Measurements from ENCODE around the gene KLC3. TPM values are rescaled to one million over a fixed set of nuclear protein-coding genes. Genes with fewer than 3 reads are reported as not detected.

KLC3 gene
- total RNA-seq, 1 experiment from 2014 or later = 1.3 TPM

- no peak for DNase-seq (ENCODE audit: low read depth)
These were observed 8.0 kb downstream of the KLC3 start for GRCh38 chr19:45348367-45349125.

- DNase-seq (ENCODE audit: low read depth) = no peak
These were observed 8.5 kb downstream of the KLC3 start for GRCh38 chr19:45349126-45349415.

GRCh38 chr19:45349430-45349941 is 8.9 kb downstream of the KLC3 start:
- no peak for DNase-seq (ENCODE audit: low read depth)

GRCh38 chr19:45350477-45351058 is 10.0 kb downstream of the KLC3 start:
- DNase-seq (ENCODE audit: low read depth) = no peak

GRCh38 chr19:45351401-45351952 is 10.9 kb downstream of the KLC3 start:
- no peak for DNase-seq (ENCODE audit: low read depth)

GRCh38 chr19:45352062-45352461 is 11.5 kb downstream of the KLC3 start:
- DNase-seq (ENCODE audit: low read depth) = no peak

- no peak for DNase-seq (ENCODE audit: low read depth)
These were observed 11.9 kb downstream of the KLC3 start for GRCh38 chr19:45352471-45352870.

- no peak for DNase-seq (ENCODE audit: low read depth)
These were observed 12.6 kb downstream of the KLC3 start for GRCh38 chr19:45352914-45353796.

- DNase-seq (ENCODE audit: low read depth) = no peak
These were observed 13.8 kb downstream of the KLC3 start for GRCh38 chr19:45354241-45354842.

- DNase-seq (ENCODE audit: low read depth) = no peak
These were observed 14.9 kb downstream of the KLC3 start for GRCh38 chr19:45355402-45355801.

GRCh38 chr19:45355910-45356309 is 15.4 kb downstream of the KLC3 start:
- no peak for DNase-seq (ENCODE audit: low read depth)

- no peak for DNase-seq (ENCODE audit: low read depth)
These were observed 16.4 kb downstream of the KLC3 start for GRCh38 chr19:45356760-45357444.

- no peak for DNase-seq (ENCODE audit: low read depth)
These were observed 16.9 kb downstream of the KLC3 start for GRCh38 chr19:45357445-45357783.

- DNase-seq (ENCODE audit: low read depth) = no peak
These were observed 17.8 kb downstream of the KLC3 start for GRCh38 chr19:45358213-45358792.

- DNase-seq (ENCODE audit: low read depth) = no peak
These were observed 21.1 kb downstream of the KLC3 start for GRCh38 chr19:45361608-45362007.

GRCh38 chr19:45362291-45362690 is 21.7 kb downstream of the KLC3 start:
- DNase-seq (ENCODE audit: low read depth) = no peak

- DNase-seq (ENCODE audit: low read depth) = no peak
These were observed 23.4 kb downstream of the KLC3 start for GRCh38 chr19:45363861-45364459.

- DNase-seq (ENCODE audit: low read depth) = no peak
These were observed 24.1 kb downstream of the KLC3 start for GRCh38 chr19:45364696-45365095.

GRCh38 chr19:45368127-45368526 is 27.6 kb downstream of the KLC3 start:
- DNase-seq (ENCODE audit: low read depth) = no peak

- no peak for DNase-seq (ENCODE audit: low read depth)
These were observed 28.3 kb downstream of the KLC3 start for GRCh38 chr19:45368737-45369340.

Data from Daoy (cell line).